Mucosa of rectum (tissue), 2 donors: ENCODE results near the gene MLXIP.
A peak's percentile ranks its signal among the peaks of the same experiment; 100 is the strongest.

Experiments
- H3K27ac ChIP-seq, 2 donors: one replicate each; pipeline ENCODE4 v1.7.0; 2013; ENCODE audit warnings: inconsistent platforms in 2 of 2, low read depth in 2 of 2, low read length in 2 of 2
- H3K27me3 ChIP-seq, 2 donors: one replicate each; pipeline ENCODE4 v1.7.0; 2013; ENCODE audit warnings: low read length in 2 of 2; ENCODE audit not compliant: control insufficient read depth in 2 of 2, insufficient read depth in 2 of 2
- H3K36me3 ChIP-seq, 2 donors: one replicate each; pipeline ENCODE4 v1.7.0; 2013; ENCODE audit warnings: low read length in 2 of 2; ENCODE audit not compliant: control insufficient read depth in 2 of 2, insufficient read depth in 2 of 2
- H3K4me1 ChIP-seq, 2 donors: one replicate each; pipeline ENCODE4 v1.7.0; 2013; ENCODE audit warnings: low read length in 2 of 2, mild to moderate bottlenecking in 1 of 2; ENCODE audit not compliant: control insufficient read depth in 2 of 2, insufficient read depth in 2 of 2
- H3K4me3 ChIP-seq, 2 donors: one replicate each; pipeline ENCODE4 v1.7.0; 2013; ENCODE audit warnings: low read length in 2 of 2
- H3K9ac ChIP-seq, 2 donors: one replicate each; pipeline ENCODE4 v1.7.0; 2013; ENCODE audit warnings: low read length in 2 of 2, low read depth in 1 of 2, mild to moderate bottlenecking in 1 of 2
- H3K9me3 ChIP-seq, 2 donors: one replicate each; pipeline ENCODE4 v1.7.0; 2013; ENCODE audit warnings: low read length in 2 of 2; ENCODE audit not compliant: control insufficient read depth in 2 of 2
- donor health status: healthy.
- donor health status: Normal muscosa, but diverticular disease.

Gene MLXIP

GRCh38 chr12:122190842-122191668 is 112.5 kb downstream of the MLXIP start:
- Histone ChIP-seq H3K27me3 (no peaks in the 10 kb centered on the region), H3K4me3 (no peak overlapping the region), H3K9ac (no peak overlapping the region), H3K9me3 (no peaks in the 10 kb centered on the region), H3K36me3 (no peaks in the 10 kb centered on the region), H3K4me1 (peaks cover 0 to 6% of the 10 kb centered on the region in 2 donors), H3K27ac (no peak overlapping the region)

- no peaks in the 10 kb centered on the region for H3K9me3 ChIP-seq
- peaks cover 0 to 6% of the 10 kb centered on the region in 2 donors for H3K4me1 ChIP-seq
- no peak overlapping the region for H3K27ac ChIP-seq
- no peaks in the 10 kb centered on the region for H3K36me3 ChIP-seq
- H3K9ac ChIP-seq = no peak overlapping the region
- no peak overlapping the region for H3K4me3 ChIP-seq
- peaks cover 0 to 1% of the 10 kb centered on the region in 2 donors for H3K27me3 ChIP-seq
Observed at GRCh38 chr12:122192441-122192840, 113.9 kb downstream of the MLXIP start.

- peaks cover 0 to 6% of the 10 kb centered on the region in 2 donors for H3K4me1 ChIP-seq
- H3K27ac ChIP-seq = peak overlapping the region in 1 of 2 donors; percentile 52
- no peak overlapping the region for H3K9ac ChIP-seq
- H3K9me3 ChIP-seq = no peaks in the 10 kb centered on the region
- H3K4me3 ChIP-seq = no peak overlapping the region
- H3K36me3 ChIP-seq = no peaks in the 10 kb centered on the region
- H3K27me3 ChIP-seq = peaks cover 4 to 6% of the 10 kb centered on the region in 2 donors
Observed at GRCh38 chr12:122194804-122195203, 116.2 kb downstream of the MLXIP start.

GRCh38 chr12:122195405-122195804 is 116.8 kb downstream of the MLXIP start:
- Histone ChIP-seq H3K9ac (no peak overlapping the region), H3K4me3 (no peak overlapping the region), H3K27me3 (peaks cover 8 to 9% of the 10 kb centered on the region in 2 donors), H3K36me3 (no peaks in the 10 kb centered on the region), H3K4me1 (peaks cover 0 to 7% of the 10 kb centered on the region in 2 donors), H3K9me3 (no peaks in the 10 kb centered on the region), H3K27ac (peak overlapping the region in 1 of 2 donors; percentile 52)
